Activated B cell treated with CpG ODN at 0.5 μM for 24 hours (primary cell): ENCODE results near the gene ALPG. TPM values are rescaled to one million over a fixed set of nuclear protein-coding genes. Genes with fewer than 3 reads are reported as not detected.

ENCODE experiments used
- ATAC-seq: fragments of 200-7000 bp; cut with Tn5 transposase; one replicate; pipeline ENCODE4 v1.10.0; 2021; ENCODE audit warnings: low read depth, mild to moderate bottlenecking, moderate library complexity
- CTCF ChIA-PET: fragments of 350-600 bp; sonication (Branson Sonifier 250); formaldehyde crosslinking; loops from one replicate; lab custom pipeline; 2021; ENCODE audit warnings: antibody characterized with exemption; lab: Charles Lee
- POLR2A ChIA-PET: fragments of 350-600 bp; sonication (Branson Sonifier 250); formaldehyde crosslinking; loops from one replicate; lab custom pipeline; 2021; ENCODE audit warnings: antibody characterized with exemption; lab: Charles Lee
- DNase-seq: peaks from one replicate; pipeline ENCODE4 v3.0.0; 2022
- H3K27ac Mint-ChIP-seq: one replicate; pipeline ENCODE4 v1.8.0; 2020; ENCODE audit warnings: mixed read lengths
- H3K27me3 Mint-ChIP-seq: one replicate; pipeline ENCODE4 v1.8.0; 2021; ENCODE audit warnings: mixed read lengths
- H3K36me3 Mint-ChIP-seq: one replicate; pipeline ENCODE4 v1.8.0; 2021; ENCODE audit warnings: low read depth, mixed read lengths
- H3K4me1 Mint-ChIP-seq: one replicate; pipeline ENCODE4 v1.8.0; 2021; ENCODE audit warnings: mixed read lengths
- H3K4me3 Mint-ChIP-seq: one replicate; pipeline ENCODE4 v1.8.0; 2020; ENCODE audit warnings: mild to moderate bottlenecking, mixed read lengths
- H3K9me3 Mint-ChIP-seq: one replicate; pipeline ENCODE4 v1.8.0; 2020; ENCODE audit warnings: mixed read lengths
- intact Hi-C: fragments of 100-400 bp; cut with micrococcal nuclease; formaldehyde crosslinking; loops from one replicate; pipeline ENCODE4 v1.15.1; 2024
- total RNA-seq: library from RNA; stranded (reverse); gene quantifications from 2 replicates; pipeline ENCODE4 v1.2.3, GENCODE V29; 2022
- TF ChIP-seq, protein P1 (sequence below): fragments of 200-600 bp; IDR thresholded peaks from one replicate; pipeline ENCODE4 v1.8.0; 2022; ENCODE audit warnings: antibody characterized with exemption, mild to moderate bottlenecking

ALPG gene
- total RNA-seq, 1 donor from 2014 or later: not detected

DNA sequence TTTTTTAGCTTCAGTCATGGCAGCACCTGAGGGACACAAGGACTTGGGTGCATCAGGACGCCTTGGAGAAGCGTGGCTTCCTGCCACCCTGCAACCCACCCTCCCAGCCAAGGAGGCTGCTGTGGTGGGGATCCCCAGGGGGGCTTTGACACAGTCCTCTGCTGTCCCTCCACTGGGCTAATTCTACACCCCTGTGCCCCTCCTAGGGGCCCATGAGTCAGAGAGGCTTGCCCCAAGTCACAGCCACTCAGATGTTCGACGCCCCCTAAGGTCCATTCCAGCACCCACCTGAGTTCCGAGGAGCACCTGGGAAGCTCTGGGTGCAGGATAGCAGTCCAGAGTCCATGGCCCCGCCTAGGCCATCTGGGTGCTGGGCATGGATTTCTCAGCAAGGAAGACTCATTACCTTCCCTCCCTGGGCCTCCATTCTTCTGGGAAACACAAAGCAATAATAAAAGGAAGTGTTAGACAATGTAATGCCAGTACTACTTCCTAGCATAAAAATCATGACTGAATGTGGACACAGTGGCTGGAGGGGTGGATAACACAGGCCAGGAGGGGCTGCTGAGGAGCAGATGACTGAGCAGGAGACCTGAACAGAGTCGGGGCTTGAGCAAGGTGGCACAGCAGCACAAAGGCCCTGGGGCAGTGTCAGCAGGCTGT lies 3.7 kb downstream of the ALPG start:
- no peak for DNase-seq
- no peak overlapping the region for H3K4me3 Mint-ChIP-seq
- ChIA-PET CTCF (no interaction called here), POLR2A (no interaction called here)
- intact Hi-C loops: no loop called here
- no peaks in the 10 kb centered on the region for H3K36me3 Mint-ChIP-seq
- H3K9me3 Mint-ChIP-seq: no peaks in the 10 kb centered on the region
- no peak overlapping the region for H3K27ac Mint-ChIP-seq
- TF ChIP-seq, protein P1, sequence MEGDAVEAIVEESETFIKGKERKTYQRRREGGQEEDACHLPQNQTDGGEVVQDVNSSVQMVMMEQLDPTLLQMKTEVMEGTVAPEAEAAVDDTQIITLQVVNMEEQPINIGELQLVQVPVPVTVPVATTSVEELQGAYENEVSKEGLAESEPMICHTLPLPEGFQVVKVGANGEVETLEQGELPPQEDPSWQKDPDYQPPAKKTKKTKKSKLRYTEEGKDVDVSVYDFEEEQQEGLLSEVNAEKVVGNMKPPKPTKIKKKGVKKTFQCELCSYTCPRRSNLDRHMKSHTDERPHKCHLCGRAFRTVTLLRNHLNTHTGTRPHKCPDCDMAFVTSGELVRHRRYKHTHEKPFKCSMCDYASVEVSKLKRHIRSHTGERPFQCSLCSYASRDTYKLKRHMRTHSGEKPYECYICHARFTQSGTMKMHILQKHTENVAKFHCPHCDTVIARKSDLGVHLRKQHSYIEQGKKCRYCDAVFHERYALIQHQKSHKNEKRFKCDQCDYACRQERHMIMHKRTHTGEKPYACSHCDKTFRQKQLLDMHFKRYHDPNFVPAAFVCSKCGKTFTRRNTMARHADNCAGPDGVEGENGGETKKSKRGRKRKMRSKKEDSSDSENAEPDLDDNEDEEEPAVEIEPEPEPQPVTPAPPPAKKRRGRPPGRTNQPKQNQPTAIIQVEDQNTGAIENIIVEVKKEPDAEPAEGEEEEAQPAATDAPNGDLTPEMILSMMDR: no peak
- no peak for ATAC-seq
- peaks cover 11% of the 10 kb centered on the region for H3K4me1 Mint-ChIP-seq
- H3K27me3 Mint-ChIP-seq: peaks cover 11% of the 10 kb centered on the region

DNA sequence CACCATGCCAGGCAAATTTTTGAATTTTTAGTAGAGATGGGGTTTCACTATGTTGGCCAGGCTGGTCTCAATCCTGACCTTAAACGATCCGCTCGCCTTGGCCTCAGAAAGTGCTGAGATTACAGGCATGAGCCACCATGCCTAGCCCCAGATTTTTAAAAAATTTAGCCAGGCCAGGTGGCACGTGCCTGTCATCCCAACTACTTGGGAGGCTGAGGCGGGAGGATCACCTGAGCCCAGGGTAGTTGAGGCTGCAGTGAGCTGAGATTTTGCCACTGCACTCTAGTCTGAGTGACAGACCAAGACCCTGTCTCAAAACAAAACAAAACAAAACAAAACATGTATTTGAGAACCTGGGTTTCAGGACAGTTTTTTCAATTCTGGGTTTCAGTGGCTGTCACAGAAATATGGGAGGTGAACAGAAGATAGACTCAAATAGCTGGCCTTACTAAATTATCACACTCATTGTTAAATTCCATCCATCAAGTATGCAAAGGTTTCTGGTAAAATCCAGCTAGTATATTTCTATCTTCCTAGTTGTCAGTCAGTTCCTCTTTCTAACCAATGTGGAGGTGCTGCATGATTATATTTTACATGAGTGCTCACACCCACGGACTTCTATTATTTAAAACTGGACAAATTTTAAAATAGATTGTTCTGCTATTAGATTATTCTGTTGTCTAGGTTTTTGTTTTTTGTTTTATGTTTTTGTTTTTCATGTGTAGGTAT lies 5.4 kb downstream of the ALPG start:
- ChIA-PET CTCF (no interaction called here), POLR2A (no interaction called here)
- ATAC-seq (no peak), DNase-seq (no peak)
- Mint-ChIP-seq H3K9me3 (no peaks in the 10 kb centered on the region), H3K36me3 (no peaks in the 10 kb centered on the region), H3K4me3 (no peak overlapping the region), H3K27ac (no peak overlapping the region), H3K27me3 (peaks cover 14% of the 10 kb centered on the region), H3K4me1 (peaks cover 11% of the 10 kb centered on the region)
- intact Hi-C loops: no loop called here
- TF ChIP-seq, protein P1: no peak

DNA sequence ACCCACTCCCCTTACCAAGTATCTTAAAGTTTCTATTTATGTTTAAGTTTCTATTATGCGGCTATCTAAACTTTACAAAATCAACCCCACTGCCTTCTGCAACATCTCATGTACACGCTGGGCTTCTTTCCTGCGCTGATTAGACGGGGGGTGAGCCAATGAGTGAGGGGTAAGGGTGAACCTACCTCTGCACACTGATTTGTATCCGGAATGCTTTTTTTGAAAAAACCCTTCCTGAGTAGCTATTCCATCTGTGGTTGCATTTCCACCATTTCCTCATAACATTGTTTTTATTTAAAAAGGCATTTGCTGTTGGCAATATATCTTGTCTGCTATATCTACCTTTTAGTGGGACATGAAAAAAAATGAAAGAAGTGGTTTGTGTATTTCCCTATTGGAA lies 6.3 kb downstream of the ALPG start:
- DNase-seq (no peak), ATAC-seq (no peak)
- no peaks in the 10 kb centered on the region for H3K36me3 Mint-ChIP-seq
- peaks cover 11% of the 10 kb centered on the region for H3K4me1 Mint-ChIP-seq
- TF ChIP-seq, protein P1: no peak
- intact Hi-C loops: no loop called here
- no peaks in the 10 kb centered on the region for H3K9me3 Mint-ChIP-seq
- ChIA-PET CTCF (no interaction called here), POLR2A (no interaction called here)
- peaks cover 16% of the 10 kb centered on the region for H3K27me3 Mint-ChIP-seq
- H3K27ac Mint-ChIP-seq: no peak overlapping the region
- H3K4me3 Mint-ChIP-seq: no peak overlapping the region

DNA sequence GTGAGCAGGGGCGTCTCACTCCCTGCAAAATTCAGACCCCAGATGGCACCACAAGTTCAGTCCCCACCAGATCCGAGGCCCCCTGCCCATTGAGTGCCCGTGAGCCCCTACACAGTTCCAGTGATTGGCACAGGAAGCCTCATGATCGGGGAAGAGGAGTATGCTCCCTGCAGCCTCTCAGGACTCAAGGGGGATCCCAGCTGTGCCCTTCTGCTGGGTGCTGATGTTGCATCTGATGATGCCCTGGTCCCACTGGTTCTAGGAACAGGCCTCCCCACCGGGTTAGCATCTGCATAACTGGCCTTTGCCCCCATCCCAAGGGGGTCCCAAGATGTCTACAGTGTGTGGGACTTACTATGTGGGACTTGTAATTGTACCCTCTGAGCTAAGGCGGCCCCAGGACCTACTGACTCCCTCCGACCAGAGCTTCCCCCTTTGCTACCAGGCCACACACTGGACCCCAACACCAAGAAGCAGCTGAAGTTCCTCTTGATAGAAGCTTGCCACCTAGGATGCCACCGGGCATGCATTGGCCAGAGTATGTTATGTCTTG lies 8.6 kb downstream of the ALPG start:
- TF ChIP-seq, protein P1: no peak
- no peak overlapping the region for H3K4me3 Mint-ChIP-seq
- peaks cover 23% of the 10 kb centered on the region for H3K27me3 Mint-ChIP-seq
- no peaks in the 10 kb centered on the region for H3K9me3 Mint-ChIP-seq
- POLR2A ChIA-PET: no interaction called here
- no peak overlapping the region for H3K27ac Mint-ChIP-seq
- ATAC-seq (no peak), DNase-seq (no peak)
- peaks cover 17% of the 10 kb centered on the region for H3K4me1 Mint-ChIP-seq
- no peaks in the 10 kb centered on the region for H3K36me3 Mint-ChIP-seq
- intact Hi-C loops: no loop called here
- CTCF ChIA-PET: no interaction called here

DNA sequence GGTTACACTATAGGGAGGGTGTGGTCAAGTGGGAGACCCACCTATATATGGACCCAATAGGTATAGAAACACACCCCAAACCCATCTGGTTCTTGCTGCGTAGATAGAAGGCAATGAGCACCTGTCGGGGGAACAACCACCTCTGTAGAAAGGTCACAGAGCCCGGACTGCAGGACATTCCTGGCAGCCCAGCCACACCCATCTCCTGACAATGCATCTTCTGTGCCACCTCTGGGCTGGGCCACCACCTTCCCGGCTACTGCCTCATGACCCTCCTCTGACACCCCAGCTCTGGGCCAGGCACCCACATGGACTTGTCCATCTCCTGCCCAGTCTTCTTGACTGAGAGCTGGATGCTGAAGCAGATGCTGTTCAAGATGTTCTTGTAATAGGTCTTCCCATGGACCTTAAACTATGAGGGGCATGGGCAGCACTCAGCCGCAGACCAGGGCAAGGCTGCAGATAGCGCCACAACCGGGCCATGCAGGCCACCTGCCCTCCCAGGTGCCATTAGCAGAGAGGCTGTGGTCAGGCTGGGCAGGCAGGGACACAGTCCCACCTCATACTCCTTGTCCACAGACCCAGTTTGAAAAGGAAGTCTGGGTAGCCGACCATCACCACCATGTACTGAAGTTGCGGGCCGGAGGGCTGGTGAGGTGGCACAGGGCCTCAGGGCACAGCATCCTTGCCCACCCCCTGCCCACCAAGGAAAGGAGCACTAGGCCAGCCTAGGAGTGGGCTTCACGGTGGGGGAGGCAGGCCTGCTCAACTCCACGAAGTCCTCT lies 9.3 kb downstream of the ALPG start:
- Mint-ChIP-seq H3K27me3 (peaks cover 23% of the 10 kb centered on the region), H3K4me1 (peaks cover 21% of the 10 kb centered on the region), H3K36me3 (no peaks in the 10 kb centered on the region), H3K4me3 (no peak overlapping the region), H3K9me3 (no peaks in the 10 kb centered on the region), H3K27ac (no peak overlapping the region)
- DNase-seq: no peak
- ATAC-seq: no peak
- TF ChIP-seq, protein P1: no peak
- POLR2A ChIA-PET: no interaction called here
- CTCF ChIA-PET: no interaction called here
- intact Hi-C loops: no loop called here
